IMR-90 (cell line): ENCODE measurements around the gene PITRM1.

Experiments
- CEBPB ChIP-seq: IDR thresholded peaks from 2 replicates; pipeline ENCODE4 v1.6.1; 2012; ENCODE audit warnings: low read depth, low read length, improper control_type of control experiment
- CTCF ChIP-seq: conservative IDR thresholded peaks from 2 replicates; pipeline ENCODE4 v1.5.1; 2012; ENCODE audit warnings: mild to moderate bottlenecking, low read depth, low read length, improper control_type of control experiment
- MAFK ChIP-seq: IDR thresholded peaks from 2 replicates; pipeline ENCODE4 v1.6.1; 2012; ENCODE audit warnings: low read depth, low read length, improper control_type of control experiment
- MAZ ChIP-seq: IDR thresholded peaks from 2 replicates; pipeline ENCODE4 v1.6.1; 2012; ENCODE audit warnings: low read depth, mild to moderate bottlenecking, low read length, improper control_type of control experiment, moderate library complexity, borderline replicate concordance
- MXI1 ChIP-seq: IDR thresholded peaks from 2 replicates; pipeline ENCODE4 v1.6.1; 2012; ENCODE audit warnings: low read depth, mild to moderate bottlenecking, low read length, moderate library complexity, borderline replicate concordance
- NFE2L2 ChIP-seq: fragments of 150-350 bp; IDR thresholded peaks from 2 replicates; pipeline ENCODE4 v1.6.1; 2016; ENCODE audit warnings: low read depth, mild to moderate bottlenecking, low read length
- POLR2A ChIP-seq: IDR thresholded peaks from 2 replicates; pipeline ENCODE4 v1.6.1; 2012; ENCODE audit warnings: mild to moderate bottlenecking, low read depth, low read length
- RAD21 ChIP-seq: IDR thresholded peaks from 2 replicates; pipeline ENCODE4 v1.6.1; 2012; ENCODE audit warnings: low read length, improper control_type of control experiment
- RFX5 ChIP-seq: IDR thresholded peaks from 2 replicates; pipeline ENCODE4 v1.8.0; 2012; ENCODE audit warnings: low read depth, mild to moderate bottlenecking, low read length, moderate library complexity
- USF2 ChIP-seq: fragments of 150-350 bp; IDR thresholded peaks from 2 replicates; pipeline ENCODE4 v1.6.1; 2017; ENCODE audit warnings: mild to moderate bottlenecking, antibody characterized with exemption, low read length, low read depth

- TF ChIP-seq RAD21 (no peak), CTCF (no peak), POLR2A (no peak), USF2 (no peak), RFX5 (no peak), MAFK (no peak), NFE2L2 (no peak), MAZ (no peak), CEBPB (no peak), MXI1 (no peak)
Observed at GRCh38 chr10:3162533-3162932, 10.0 kb downstream of the PITRM1 start.
